Caco-2 (cell line): ENCODE measurements around the gene ZIC1. TPM values are rescaled to one million over a fixed set of nuclear protein-coding genes. Genes with fewer than 3 reads are reported as not detected.

Experiments
- BruUV-seq: library from RNA; stranded (reverse); fragments of 400-500 nt; replicated peaks from 2 replicates; lab custom pipeline; 2021; lab: Mats Ljungman, UMichigan
- CTCF ChIA-PET: fragments of 300-600 bp; sonication (Branson Sonifier 250); formaldehyde crosslinking; loops from one replicate; lab custom pipeline; 2022; ENCODE audit warnings: antibody characterized with exemption; lab: Charles Lee
- POLR2A ChIA-PET: fragments of 300-600 bp; sonication (Branson Sonifier 250); formaldehyde crosslinking; loops from one replicate; lab custom pipeline; 2022; ENCODE audit warnings: antibody characterized with exemption; lab: Charles Lee
- DNase-seq, 2 experiments: peaks; one replicate each; pipeline versions ENCODE4 v3.0.0 to v3.0.0-alpha.2; 2020 to 2022
- H3K27me3 ChIP-seq: replicated peaks from 2 replicates; pipeline ENCODE4 v1.6.0; 2011; ENCODE audit warnings: low read length; ENCODE audit not compliant: control insufficient read depth, insufficient read depth
- H3K36me3 ChIP-seq: 2 replicates; pipeline ENCODE4 v1.5.1; 2011; ENCODE audit warnings: low read length; ENCODE audit not compliant: control insufficient read depth, insufficient read depth
- H3K4me1 ChIP-seq: fragments of 250-450 bp; sonication (Bioruptor Pico); 2 replicates; pipeline ENCODE4 v1.5.1; 2020; ENCODE audit warnings: mild to moderate bottlenecking
- H3K4me3 ChIP-seq: 2 replicates; pipeline ENCODE4 v1.5.1; 2011; ENCODE audit warnings: low read depth, mild to moderate bottlenecking, control low read depth, low read length
- H3K9me3 ChIP-seq: fragments of 250-450 bp; sonication (Bioruptor Pico); 2 replicates; pipeline ENCODE4 v1.5.1; 2020; ENCODE audit warnings: mild to moderate bottlenecking, moderate library complexity
- H3K27ac Mint-ChIP-seq: one replicate; pipeline ENCODE4 v1.8.0; 2022; ENCODE audit warnings: mixed read lengths; ENCODE audit not compliant: unreplicated experiment
- H3K27me3 Mint-ChIP-seq: one replicate; pipeline ENCODE4 v1.8.0; 2022; ENCODE audit warnings: mixed read lengths; ENCODE audit not compliant: insufficient read depth, unreplicated experiment
- H3K36me3 Mint-ChIP-seq: one replicate; pipeline ENCODE4 v1.8.0; 2022; ENCODE audit warnings: mild to moderate bottlenecking, mixed read lengths; ENCODE audit not compliant: insufficient read depth, unreplicated experiment
- H3K4me1 Mint-ChIP-seq: one replicate; pipeline ENCODE4 v1.8.0; 2022; ENCODE audit warnings: low read depth, mixed read lengths; ENCODE audit not compliant: unreplicated experiment
- H3K4me3 Mint-ChIP-seq: one replicate; pipeline ENCODE4 v1.8.0; 2022; ENCODE audit warnings: mild to moderate bottlenecking, moderate library complexity, mixed read lengths; ENCODE audit not compliant: unreplicated experiment
- H3K9me3 Mint-ChIP-seq: one replicate; pipeline ENCODE4 v1.8.0; 2022; ENCODE audit warnings: mixed read lengths; ENCODE audit not compliant: unreplicated experiment
- CTCF ChIP-seq, 2 experiments: fragments of 200-600 bp in 1 of 2; IDR thresholded peaks; 1 replicate in 1 of 2; 2 replicates in 1 of 2; pipeline versions ENCODE4 v1.5.1 to v1.8.0; 2011 to 2022; ENCODE audit warnings: antibody characterized with exemption in 1 of 2, control low read depth in 1 of 2, inconsistent platforms in 1 of 2, low read depth in 1 of 2, low read length in 1 of 2, mild to moderate bottlenecking in 1 of 2, moderate library complexity in 1 of 2; ENCODE audit not compliant: insufficient read depth in 1 of 2, severe bottlenecking in 1 of 2, unreplicated experiment in 1 of 2
- intact Hi-C: fragments of 100-400 bp; cut with micrococcal nuclease; formaldehyde crosslinking; loops from one replicate; pipeline ENCODE4 v1.10.0; 2022; ENCODE audit not compliant: unreplicated experiment
- total RNA-seq: library from RNA; stranded (reverse); gene quantifications from 2 replicates; pipeline ENCODE4 v1.2.3, GENCODE V29; 2022

Gene ZIC1
- total RNA-seq, 1 experiment from 2014 or later, result not detected

GRCh38 chr3:147422196-147422595 lies 13.0 kb downstream of the ZIC1 start:
- no peak overlapping the region for H3K4me3 ChIP-seq
- no peak overlapping the region for H3K27ac Mint-ChIP-seq
- POLR2A ChIA-PET, result no interaction called here
- intact Hi-C loops, result no loop called here
- H3K4me3 Mint-ChIP-seq, result no peak overlapping the region
- no peaks in the 10 kb centered on the region for H3K9me3 ChIP-seq
- H3K9me3 Mint-ChIP-seq, result no peaks in the 10 kb centered on the region
- H3K27me3 ChIP-seq, result no peaks in the 10 kb centered on the region
- no TSS peak for BruUV-seq
- no peak for DNase-seq
- no peaks in the 10 kb centered on the region for H3K4me1 Mint-ChIP-seq
- no peaks in the 10 kb centered on the region for H3K27me3 Mint-ChIP-seq
- H3K36me3 Mint-ChIP-seq, result no peaks in the 10 kb centered on the region
- TF ChIP-seq CTCF (IDR thresholded peaks at IDR 0.05; ENCODE audit: insufficient read depth in 1 of 2, low read depth in 1 of 2, low read length in 1 of 2, severe bottlenecking in 1 of 2, unreplicated experiment in 1 of 2), result no peak
- CTCF ChIA-PET, result no interaction called here
- no peaks in the 10 kb centered on the region for H3K4me1 ChIP-seq
- no peaks in the 10 kb centered on the region for H3K36me3 ChIP-seq

GRCh38 chr3:147422601-147423536 lies 13.7 kb downstream of the ZIC1 start:
- Mint-ChIP-seq H3K36me3 (no peaks in the 10 kb centered on the region), H3K27ac (no peak overlapping the region), H3K27me3 (no peaks in the 10 kb centered on the region), H3K4me3 (no peak overlapping the region), H3K4me1 (no peaks in the 10 kb centered on the region), H3K9me3 (no peaks in the 10 kb centered on the region)
- Histone ChIP-seq H3K9me3 (no peaks in the 10 kb centered on the region), H3K4me3 (no peak overlapping the region), H3K36me3 (no peaks in the 10 kb centered on the region), H3K4me1 (no peaks in the 10 kb centered on the region), H3K27me3 (no peaks in the 10 kb centered on the region)
- ChIA-PET POLR2A (no interaction called here), CTCF (no interaction called here)
- BruUV-seq, result no TSS peak
- intact Hi-C loops, result no loop called here
- no peak for TF ChIP-seq CTCF (IDR thresholded peaks at IDR 0.05; ENCODE audit: insufficient read depth in 1 of 2, low read depth in 1 of 2, low read length in 1 of 2, severe bottlenecking in 1 of 2, unreplicated experiment in 1 of 2)
- no peak for DNase-seq

GRCh38 chr3:147423537-147423797 lies 14.3 kb downstream of the ZIC1 start:
- no peak for TF ChIP-seq CTCF (IDR thresholded peaks at IDR 0.05; ENCODE audit: insufficient read depth in 1 of 2, low read depth in 1 of 2, low read length in 1 of 2, severe bottlenecking in 1 of 2, unreplicated experiment in 1 of 2)
- H3K9me3 Mint-ChIP-seq, result no peaks in the 10 kb centered on the region
- Histone ChIP-seq H3K27me3 (no peaks in the 10 kb centered on the region), H3K9me3 (no peaks in the 10 kb centered on the region), H3K36me3 (no peaks in the 10 kb centered on the region), H3K4me3 (no peak overlapping the region), H3K4me1 (no peaks in the 10 kb centered on the region)
- H3K27me3 Mint-ChIP-seq, result no peaks in the 10 kb centered on the region
- ChIA-PET CTCF (no interaction called here), POLR2A (no interaction called here)
- intact Hi-C loops, result no loop called here
- H3K4me3 Mint-ChIP-seq, result no peak overlapping the region
- no peaks in the 10 kb centered on the region for H3K36me3 Mint-ChIP-seq
- no TSS peak for BruUV-seq
- no peak overlapping the region for H3K27ac Mint-ChIP-seq
- H3K4me1 Mint-ChIP-seq, result no peaks in the 10 kb centered on the region
- no peak for DNase-seq
